Osteocyte (in vitro differentiated cells): Measurements from ENCODE around the gene C9orf40. TPM values are rescaled to one million over a fixed set of nuclear protein-coding genes. Genes with fewer than 3 reads are reported as not detected.

Experiments used
- DNase-seq: peaks from one replicate; pipeline ENCODE4 v3.0.0; 2021; ENCODE audit warnings: mixed read lengths; ENCODE audit not compliant: unreplicated experiment; ENCODE audit errors: extremely low spot score
- H3K27ac Mint-ChIP-seq: one replicate; pipeline ENCODE4 v1.8.0; 2021; ENCODE audit warnings: mild to moderate bottlenecking, mixed read lengths; ENCODE audit not compliant: unreplicated experiment
- H3K27me3 Mint-ChIP-seq: one replicate; pipeline ENCODE4 v1.8.0; 2021; ENCODE audit warnings: mixed read lengths; ENCODE audit not compliant: unreplicated experiment
- H3K36me3 Mint-ChIP-seq: one replicate; pipeline ENCODE4 v1.8.0; 2021; ENCODE audit warnings: mixed read lengths; ENCODE audit not compliant: unreplicated experiment
- H3K4me1 Mint-ChIP-seq: one replicate; pipeline ENCODE4 v1.8.0; 2021; ENCODE audit warnings: mixed read lengths; ENCODE audit not compliant: unreplicated experiment
- H3K4me3 Mint-ChIP-seq: one replicate; pipeline ENCODE4 v1.8.0; 2021; ENCODE audit warnings: mild to moderate bottlenecking, moderate library complexity, mixed read lengths; ENCODE audit not compliant: unreplicated experiment
- H3K9me3 Mint-ChIP-seq: one replicate; pipeline ENCODE4 v1.8.0; 2021; ENCODE audit warnings: mixed read lengths; ENCODE audit not compliant: unreplicated experiment
- total RNA-seq: library from RNA; stranded (reverse); gene quantifications from 2 replicates; pipeline ENCODE4 v1.2.1, GENCODE V29; 2021
- TF ChIP-seq, protein P1 (sequence below): fragments of 200-600 bp; sonication (generic); IDR thresholded peaks from 2 replicates; pipeline ENCODE4 v1.5.0; 2021; ENCODE audit warnings: antibody characterized with exemption, mild to moderate bottlenecking, moderate library complexity

C9orf40 gene
- total RNA-seq, 1 donor from 2014 or later: 5.9 TPM

DNA sequence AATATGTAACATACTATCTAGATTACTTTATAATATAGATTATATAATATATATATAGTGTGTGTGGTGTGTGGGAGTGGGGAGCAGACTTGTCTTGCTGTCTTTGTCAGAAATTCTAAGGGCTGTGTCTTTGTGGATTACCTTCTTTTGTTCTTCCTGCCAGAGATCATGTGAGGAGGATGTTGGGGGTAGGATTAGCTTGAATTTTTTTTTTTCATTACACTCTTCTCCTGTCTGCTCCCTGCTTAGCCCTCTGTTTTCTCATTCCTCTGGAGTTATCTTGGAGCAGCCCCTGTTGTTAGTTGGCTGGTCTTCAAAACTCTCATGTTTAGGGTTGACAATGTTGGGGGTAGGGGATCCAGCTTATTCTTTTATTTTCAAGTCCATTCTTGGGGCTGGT is 21.0 kb upstream of the C9orf40 start:
- H3K36me3 Mint-ChIP-seq: peaks cover 11% of the 10 kb centered on the region
- H3K4me1 Mint-ChIP-seq: no peaks in the 10 kb centered on the region
- H3K4me3 Mint-ChIP-seq: no peak overlapping the region
- peaks cover 18% of the 10 kb centered on the region for H3K9me3 Mint-ChIP-seq
- TF ChIP-seq, protein P1, sequence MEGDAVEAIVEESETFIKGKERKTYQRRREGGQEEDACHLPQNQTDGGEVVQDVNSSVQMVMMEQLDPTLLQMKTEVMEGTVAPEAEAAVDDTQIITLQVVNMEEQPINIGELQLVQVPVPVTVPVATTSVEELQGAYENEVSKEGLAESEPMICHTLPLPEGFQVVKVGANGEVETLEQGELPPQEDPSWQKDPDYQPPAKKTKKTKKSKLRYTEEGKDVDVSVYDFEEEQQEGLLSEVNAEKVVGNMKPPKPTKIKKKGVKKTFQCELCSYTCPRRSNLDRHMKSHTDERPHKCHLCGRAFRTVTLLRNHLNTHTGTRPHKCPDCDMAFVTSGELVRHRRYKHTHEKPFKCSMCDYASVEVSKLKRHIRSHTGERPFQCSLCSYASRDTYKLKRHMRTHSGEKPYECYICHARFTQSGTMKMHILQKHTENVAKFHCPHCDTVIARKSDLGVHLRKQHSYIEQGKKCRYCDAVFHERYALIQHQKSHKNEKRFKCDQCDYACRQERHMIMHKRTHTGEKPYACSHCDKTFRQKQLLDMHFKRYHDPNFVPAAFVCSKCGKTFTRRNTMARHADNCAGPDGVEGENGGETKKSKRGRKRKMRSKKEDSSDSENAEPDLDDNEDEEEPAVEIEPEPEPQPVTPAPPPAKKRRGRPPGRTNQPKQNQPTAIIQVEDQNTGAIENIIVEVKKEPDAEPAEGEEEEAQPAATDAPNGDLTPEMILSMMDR: no peak
- no peak overlapping the region for H3K27ac Mint-ChIP-seq
- no peaks in the 10 kb centered on the region for H3K27me3 Mint-ChIP-seq
- no peak for DNase-seq

DNA sequence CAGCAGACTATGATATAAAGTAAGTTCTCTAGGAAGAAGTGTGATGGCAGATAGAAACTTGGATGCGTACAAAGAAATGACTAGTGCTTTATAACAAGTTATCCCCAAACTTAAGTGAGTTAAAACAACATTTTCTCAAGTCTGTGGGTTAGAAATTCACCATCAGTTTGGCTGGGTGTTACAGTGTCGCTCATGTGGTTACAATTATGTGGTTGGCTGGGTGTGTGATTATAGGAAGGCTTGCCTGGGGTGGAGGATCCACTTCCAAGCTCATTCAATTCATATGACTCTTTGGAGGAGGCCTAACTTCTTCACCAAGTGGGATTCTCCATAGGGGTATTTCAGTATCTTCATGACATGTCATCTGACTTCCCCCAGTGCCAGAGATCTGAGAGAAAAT is 10.3 kb upstream of the C9orf40 start:
- no peaks in the 10 kb centered on the region for H3K4me1 Mint-ChIP-seq

DNA sequence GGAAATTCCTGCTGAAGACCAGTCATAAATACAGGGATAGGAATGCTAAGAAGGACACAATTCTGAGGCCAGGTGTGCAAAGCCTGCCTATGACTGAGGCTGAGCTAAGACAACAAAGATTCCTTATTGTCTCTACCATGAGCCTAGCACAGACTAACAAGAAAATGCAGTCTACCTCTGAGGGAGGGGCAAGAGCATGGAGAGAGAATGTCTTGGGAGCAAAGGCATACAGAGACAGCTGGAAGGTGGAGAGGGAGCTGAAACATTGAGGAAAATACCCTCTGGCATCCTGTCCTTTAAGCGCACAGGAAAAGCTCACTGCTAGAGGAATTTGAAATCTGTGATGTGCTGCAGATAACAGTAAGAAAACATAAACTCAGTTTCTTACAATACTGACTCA is 8.8 kb upstream of the C9orf40 start:
- Mint-ChIP-seq H3K4me3 (no peak overlapping the region), H3K4me1 (no peaks in the 10 kb centered on the region), H3K9me3 (peaks cover 31% of the 10 kb centered on the region), H3K27ac (no peak overlapping the region), H3K27me3 (peaks cover 3% of the 10 kb centered on the region), H3K36me3 (peaks cover 2% of the 10 kb centered on the region)
- TF ChIP-seq, protein P1: no peak
- no peak for DNase-seq

More for the DNA sequence above, 10.3 kb upstream of the C9orf40 start:
- DNase-seq: no peak
- H3K4me3 Mint-ChIP-seq: no peak overlapping the region
- H3K27me3 Mint-ChIP-seq: peaks cover 3% of the 10 kb centered on the region
- TF ChIP-seq, protein P1: no peak
- H3K9me3 Mint-ChIP-seq: peaks cover 31% of the 10 kb centered on the region
- H3K36me3 Mint-ChIP-seq: peaks cover 2% of the 10 kb centered on the region
- H3K27ac Mint-ChIP-seq: no peak overlapping the region

DNA sequence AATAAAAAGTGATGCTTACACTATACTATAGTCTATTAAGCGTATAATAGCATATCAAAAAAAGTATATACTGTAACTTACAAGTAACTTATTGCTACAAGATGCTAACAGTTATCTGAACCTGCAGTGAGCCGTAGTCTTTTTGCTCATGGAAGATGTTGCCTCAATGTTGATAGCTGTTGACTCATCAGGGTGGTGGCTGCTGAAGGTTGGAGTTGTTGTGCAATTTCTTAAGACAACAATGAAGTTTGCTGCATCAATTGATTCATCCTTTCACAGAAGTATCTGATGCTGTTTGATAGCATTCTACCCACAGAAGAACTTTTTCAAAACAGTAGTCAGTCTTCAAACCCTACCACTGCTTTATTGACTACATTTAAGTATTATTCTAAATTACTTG is 7.8 kb upstream of the C9orf40 start:
- Mint-ChIP-seq H3K4me1 (no peaks in the 10 kb centered on the region), H3K27ac (no peak overlapping the region), H3K27me3 (no peaks in the 10 kb centered on the region), H3K4me3 (no peak overlapping the region), H3K36me3 (peaks cover 2% of the 10 kb centered on the region), H3K9me3 (peaks cover 31% of the 10 kb centered on the region)
- TF ChIP-seq, protein P1: no peak
- DNase-seq: no peak

DNA sequence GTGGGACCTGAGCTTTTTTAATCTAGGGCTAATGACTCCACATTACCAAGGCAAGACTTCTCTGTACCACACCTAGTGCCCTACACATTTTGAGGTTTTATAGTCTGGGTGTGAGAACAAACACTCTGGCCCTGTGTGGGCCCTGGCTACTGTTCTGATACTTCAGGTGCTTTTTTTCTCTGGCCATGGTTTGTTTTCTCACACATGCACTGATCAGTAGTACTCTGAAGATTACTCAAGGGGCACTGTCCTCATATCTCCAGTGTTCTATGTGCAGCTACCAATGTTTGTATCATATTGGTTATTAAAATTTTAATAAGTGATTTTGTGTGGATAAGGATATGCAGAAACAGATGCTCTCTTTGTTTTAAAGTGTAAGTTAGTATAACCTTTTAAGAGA is 5.9 kb upstream of the C9orf40 start:
- no peaks in the 10 kb centered on the region for H3K36me3 Mint-ChIP-seq
- no peak overlapping the region for H3K27ac Mint-ChIP-seq
- H3K4me1 Mint-ChIP-seq: peaks cover 1% of the 10 kb centered on the region
- no peaks in the 10 kb centered on the region for H3K27me3 Mint-ChIP-seq
- no peak overlapping the region for H3K4me3 Mint-ChIP-seq
- no peak for DNase-seq
- H3K9me3 Mint-ChIP-seq: peaks cover 23% of the 10 kb centered on the region
- TF ChIP-seq, protein P1: no peak
